Esophagus squamous epithelium (tissue), 4 donors: ENCODE measurements around the gene RBBP4.

Experiments used
- POLR2A ChIP-seq, 4 donors: fragments of 450-650 bp; IDR thresholded peaks; one replicate each; pipeline ENCODE4 v1.6.1; 2017; ENCODE audit warnings: antibody characterized with exemption in 4 of 4, mild to moderate bottlenecking in 4 of 4, moderate library complexity in 3 of 4
- TF ChIP-seq, protein P1 (sequence below), 6 experiments: fragments of 450-650 bp in 4 of 6; fragments of 200-600 bp in 2 of 6; sonication (generic) in 2 of 6; IDR thresholded peaks; one replicate each; pipeline ENCODE4 v1.5.1; 2016 to 2019; ENCODE audit warnings: antibody characterized with exemption in 6 of 6, mild to moderate bottlenecking in 4 of 6, moderate library complexity in 4 of 6

- TF ChIP-seq, protein P1, sequence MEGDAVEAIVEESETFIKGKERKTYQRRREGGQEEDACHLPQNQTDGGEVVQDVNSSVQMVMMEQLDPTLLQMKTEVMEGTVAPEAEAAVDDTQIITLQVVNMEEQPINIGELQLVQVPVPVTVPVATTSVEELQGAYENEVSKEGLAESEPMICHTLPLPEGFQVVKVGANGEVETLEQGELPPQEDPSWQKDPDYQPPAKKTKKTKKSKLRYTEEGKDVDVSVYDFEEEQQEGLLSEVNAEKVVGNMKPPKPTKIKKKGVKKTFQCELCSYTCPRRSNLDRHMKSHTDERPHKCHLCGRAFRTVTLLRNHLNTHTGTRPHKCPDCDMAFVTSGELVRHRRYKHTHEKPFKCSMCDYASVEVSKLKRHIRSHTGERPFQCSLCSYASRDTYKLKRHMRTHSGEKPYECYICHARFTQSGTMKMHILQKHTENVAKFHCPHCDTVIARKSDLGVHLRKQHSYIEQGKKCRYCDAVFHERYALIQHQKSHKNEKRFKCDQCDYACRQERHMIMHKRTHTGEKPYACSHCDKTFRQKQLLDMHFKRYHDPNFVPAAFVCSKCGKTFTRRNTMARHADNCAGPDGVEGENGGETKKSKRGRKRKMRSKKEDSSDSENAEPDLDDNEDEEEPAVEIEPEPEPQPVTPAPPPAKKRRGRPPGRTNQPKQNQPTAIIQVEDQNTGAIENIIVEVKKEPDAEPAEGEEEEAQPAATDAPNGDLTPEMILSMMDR (IDR thresholded peaks at IDR 0.05) = no peak
- TF ChIP-seq POLR2A (IDR thresholded peaks at IDR 0.05) = no peak
Measured at GRCh38 chr1:32706491-32706890, 55.5 kb downstream of the RBBP4 start.
